ENCODE results near the gene MBNL3. TPM values are rescaled to one million over a fixed set of nuclear protein-coding genes. Genes with fewer than 3 reads are reported as not detected.

Gene MBNL3
- total RNA-seq, 1 experiment from 2014 or later, result 17.7 TPM

GRCh38 chrX:132497432-132497831 is 8.6 kb upstream of the MBNL3 start:
- no TSS peak for BruUV-seq (replicated peaks)
- Mint-ChIP-seq H3K27me3 (ENCODE audit: insufficient read depth, unreplicated experiment) (peaks cover 71% of the 10 kb centered on the region), H3K36me3 (ENCODE audit: insufficient read depth, unreplicated experiment) (no peaks in the 10 kb centered on the region), H3K4me3 (ENCODE audit: unreplicated experiment) (no peak overlapping the region), H3K27ac (ENCODE audit: low read depth, unreplicated experiment) (no peak overlapping the region), H3K4me1 (ENCODE audit: insufficient read depth, unreplicated experiment) (no peaks in the 10 kb centered on the region), H3K9me3 (ENCODE audit: unreplicated experiment) (no peaks in the 10 kb centered on the region)
- CTCF ChIA-PET, result interaction anchor here (0.7 to 1.0 kb wide), 3 partner anchors 11 to 408 kb away, joined by 3 read pairs; no protein-coding TSS in a partner anchor
- TF ChIP-seq CTCF (IDR thresholded peaks at IDR 0.05; ENCODE audit: unreplicated experiment), result no peak
- no peak for DNase-seq (ENCODE audit: unreplicated experiment)
- intact Hi-C loops (cut with micrococcal nuclease), result loop anchor here (10.0 kb wide), 1 partner anchor 117 kb away; no protein-coding TSS in a partner anchor
- POLR2A ChIA-PET, result interaction anchor here (0.5 to 1.4 kb wide), 2 partner anchors 9 to 106 kb away, joined by 3 to 4 read pairs; no protein-coding TSS in a partner anchor

GRCh38 chrX:132493095-132493494 is 4.3 kb upstream of the MBNL3 start:
- no peak for DNase-seq (ENCODE audit: unreplicated experiment)
- Mint-ChIP-seq H3K36me3 (ENCODE audit: insufficient read depth, unreplicated experiment) (no peaks in the 10 kb centered on the region), H3K27ac (ENCODE audit: low read depth, unreplicated experiment) (no peak overlapping the region), H3K9me3 (ENCODE audit: unreplicated experiment) (no peaks in the 10 kb centered on the region), H3K4me3 (ENCODE audit: unreplicated experiment) (no peak overlapping the region), H3K4me1 (ENCODE audit: insufficient read depth, unreplicated experiment) (peaks cover 7% of the 10 kb centered on the region), H3K27me3 (ENCODE audit: insufficient read depth, unreplicated experiment) (peaks cover 40% of the 10 kb centered on the region)
- CTCF ChIA-PET, result no interaction called here
- no TSS peak for BruUV-seq (replicated peaks)
- POLR2A ChIA-PET, result no interaction called here
- intact Hi-C loops (cut with micrococcal nuclease), result loop anchor here (10.0 kb wide), 1 partner anchor 122 kb away; no protein-coding TSS in a partner anchor
- no peak for TF ChIP-seq CTCF (IDR thresholded peaks at IDR 0.05; ENCODE audit: unreplicated experiment)

- BruUV-seq (replicated peaks), result no TSS peak
- ChIA-PET CTCF (interaction anchor here (0.6 to 2.6 kb wide), 6 partner anchors 29 to 373 kb away, joined by 3 to 9 read pairs (median 4); no protein-coding TSS in a partner anchor), POLR2A (interaction anchor here (0.5 to 1.9 kb wide), 4 partner anchors 10 to 272 kb away, joined by 3 to 14 read pairs (median 3); partner anchors contain the start of gene RAP2C)
- Mint-ChIP-seq H3K27ac (ENCODE audit: low read depth, unreplicated experiment) (no peak overlapping the region), H3K36me3 (ENCODE audit: insufficient read depth, unreplicated experiment) (no peaks in the 10 kb centered on the region), H3K27me3 (ENCODE audit: insufficient read depth, unreplicated experiment) (peaks cover 35% of the 10 kb centered on the region), H3K4me3 (ENCODE audit: unreplicated experiment) (peak overlapping the region; percentile 83), H3K4me1 (ENCODE audit: insufficient read depth, unreplicated experiment) (peaks cover 13% of the 10 kb centered on the region), H3K9me3 (ENCODE audit: unreplicated experiment) (no peaks in the 10 kb centered on the region)
- intact Hi-C loops (cut with micrococcal nuclease), result loop anchor here (10.0 kb wide), 1 partner anchor 124 kb away; no protein-coding TSS in a partner anchor
- DNase-seq (ENCODE audit: unreplicated experiment), result peak; percentile 63
- TF ChIP-seq CTCF (IDR thresholded peaks at IDR 0.05; ENCODE audit: unreplicated experiment), result no peak
These were observed 2.4 kb upstream of the MBNL3 start for GRCh38 chrX:132491191-132491590.

- ChIA-PET CTCF (interaction anchor here (2.2 to 2.6 kb wide), 2 partner anchors 124 to 197 kb away, joined by 9 read pairs; no protein-coding TSS in a partner anchor), POLR2A (interaction anchor here (0.5 to 2.1 kb wide), 10 partner anchors 9 to 396 kb away, joined by 3 to 26 read pairs (median 4); partner anchors contain the start of gene RAP2C)
- H3K36me3 Mint-ChIP-seq (ENCODE audit: insufficient read depth, unreplicated experiment), result no peaks in the 10 kb centered on the region
- TSS peak; percentile 30 for BruUV-seq (replicated peaks)
- peaks cover 13% of the 10 kb centered on the region for H3K4me1 Mint-ChIP-seq (ENCODE audit: insufficient read depth, unreplicated experiment)
- DNase-seq (ENCODE audit: unreplicated experiment), result peak; percentile 35
- peak overlapping the region; percentile 79 for H3K27ac Mint-ChIP-seq (ENCODE audit: low read depth, unreplicated experiment)
- intact Hi-C loops (cut with micrococcal nuclease), result loop anchor here (5.0 to 10.0 kb wide), 4 partner anchors 125 to 262 kb away; no protein-coding TSS in a partner anchor
- no peak for TF ChIP-seq CTCF (IDR thresholded peaks at IDR 0.05; ENCODE audit: unreplicated experiment)
- H3K27me3 Mint-ChIP-seq (ENCODE audit: insufficient read depth, unreplicated experiment), result peaks cover 31% of the 10 kb centered on the region
- H3K9me3 Mint-ChIP-seq (ENCODE audit: unreplicated experiment), result no peaks in the 10 kb centered on the region
- H3K4me3 Mint-ChIP-seq (ENCODE audit: unreplicated experiment), result peak overlapping the region; percentile 83
These were observed 961 bp upstream of the MBNL3 start for GRCh38 chrX:132489578-132490419.
